Ectodermal cell (in vitro differentiated cells): Measurements from ENCODE around the gene DPEP1.

Experiments used
- H3K27ac ChIP-seq: 2 replicates; pipeline ENCODE4 v1.7.0; 2013; ENCODE audit warnings: mild to moderate bottlenecking, low read depth, low read length; ENCODE audit not compliant: insufficient read depth, poor library complexity, severe bottlenecking
- H3K27me3 ChIP-seq: 2 replicates; pipeline ENCODE4 v1.7.0; 2013; ENCODE audit warnings: mild to moderate bottlenecking, low read length; ENCODE audit not compliant: insufficient read depth, control insufficient read depth, poor library complexity, severe bottlenecking
- H3K36me3 ChIP-seq: one replicate; pipeline ENCODE4 v1.7.0; 2013; ENCODE audit warnings: low read length; ENCODE audit not compliant: control insufficient read depth, insufficient read depth
- H3K4me1 ChIP-seq: one replicate; pipeline ENCODE4 v1.7.0; 2013; ENCODE audit warnings: low read length; ENCODE audit not compliant: control insufficient read depth, insufficient read depth
- H3K4me3 ChIP-seq: 2 replicates; pipeline ENCODE4 v1.7.0; 2013; ENCODE audit warnings: low read depth, low read length, control low read depth; ENCODE audit not compliant: insufficient read depth
- H3K9me3 ChIP-seq: 2 replicates; pipeline ENCODE4 v1.7.0; 2013; ENCODE audit warnings: mild to moderate bottlenecking, low read length, moderate library complexity; ENCODE audit not compliant: control insufficient read depth
- WGBS, 2 experiments: methylation state at CpG; one replicate each; pipeline ENCODE4 v1.1.7; 2013; ENCODE audit warnings: missing lambda C conversion rate in 2 of 2; 5-methylcytosine and 5-hydroxymethylcytosine counted together

The DPEP1 gene

GRCh38 chr16:89619840-89620239 is 6.4 kb downstream of the DPEP1 start:
- 43 to 45% methylated on average over 12 of the region's 12 CpGs for WGBS, 2 experiments
- H3K4me3 ChIP-seq = no peak overlapping the region

GRCh38 chr16:89620406-89620841 is 7.0 kb downstream of the DPEP1 start:
- Histone ChIP-seq H3K27ac (no peak overlapping the region), H3K9me3 (no peaks in the 10 kb centered on the region), H3K27me3 (peaks cover 8% of the 10 kb centered on the region), H3K4me3 (no peak overlapping the region), H3K4me1 (no peaks in the 10 kb centered on the region), H3K36me3 (no peaks in the 10 kb centered on the region)
- WGBS, 2 experiments = 84 to 85% methylated on average over 16 of the region's 16 CpGs

More at GRCh38 chr16:89619840-89620239, 6.4 kb downstream of the DPEP1 start:
- H3K9me3 ChIP-seq = no peaks in the 10 kb centered on the region
- H3K27me3 ChIP-seq = peaks cover 8% of the 10 kb centered on the region
- no peaks in the 10 kb centered on the region for H3K4me1 ChIP-seq
- H3K27ac ChIP-seq = peak overlapping the region; percentile 16
- H3K36me3 ChIP-seq = no peaks in the 10 kb centered on the region

- H3K27me3 ChIP-seq = peaks cover 8% of the 10 kb centered on the region
- 89 to 90% methylated on average over 18 of the region's 18 CpGs for WGBS, 2 experiments
- H3K9me3 ChIP-seq = no peaks in the 10 kb centered on the region
- no peaks in the 10 kb centered on the region for H3K4me1 ChIP-seq
- no peaks in the 10 kb centered on the region for H3K36me3 ChIP-seq
- no peak overlapping the region for H3K27ac ChIP-seq
- no peak overlapping the region for H3K4me3 ChIP-seq
These were observed 7.8 kb downstream of the DPEP1 start for GRCh38 chr16:89621136-89621697.

- H3K9me3 ChIP-seq = no peaks in the 10 kb centered on the region
- no peak overlapping the region for H3K27ac ChIP-seq
- 85 to 88% methylated on average over 32 of the region's 32 CpGs for WGBS, 2 experiments
- no peaks in the 10 kb centered on the region for H3K36me3 ChIP-seq
- H3K27me3 ChIP-seq = peaks cover 8% of the 10 kb centered on the region
- H3K4me1 ChIP-seq = no peaks in the 10 kb centered on the region
- no peak overlapping the region for H3K4me3 ChIP-seq
These were observed 8.4 kb downstream of the DPEP1 start for GRCh38 chr16:89621698-89622409.

- H3K36me3 ChIP-seq = no peaks in the 10 kb centered on the region
- WGBS, 2 experiments = 67 to 71% methylated on average over 28 of the region's 28 CpGs
- H3K4me1 ChIP-seq = no peaks in the 10 kb centered on the region
- no peaks in the 10 kb centered on the region for H3K9me3 ChIP-seq
- no peak overlapping the region for H3K27ac ChIP-seq
- H3K27me3 ChIP-seq = peaks cover 8% of the 10 kb centered on the region
- H3K4me3 ChIP-seq = no peak overlapping the region
These were observed 10.2 kb downstream of the DPEP1 start for GRCh38 chr16:89623511-89624261.

- H3K9me3 ChIP-seq = no peaks in the 10 kb centered on the region
- H3K27ac ChIP-seq = no peak overlapping the region
- no peak overlapping the region for H3K4me3 ChIP-seq
- H3K27me3 ChIP-seq = peaks cover 8% of the 10 kb centered on the region
- no peaks in the 10 kb centered on the region for H3K4me1 ChIP-seq
- 60 to 61% methylated on average over 21 of the region's 21 CpGs for WGBS, 2 experiments
- H3K36me3 ChIP-seq = no peaks in the 10 kb centered on the region
These were observed 11.6 kb downstream of the DPEP1 start for GRCh38 chr16:89624777-89625761.

- WGBS, 2 experiments = 95 to 97% methylated on average over 14 to 15 of the region's 17 CpGs
- Histone ChIP-seq H3K4me1 (no peaks in the 10 kb centered on the region), H3K4me3 (no peak overlapping the region), H3K27me3 (peaks cover 12% of the 10 kb centered on the region), H3K9me3 (no peaks in the 10 kb centered on the region), H3K27ac (no peak overlapping the region), H3K36me3 (no peaks in the 10 kb centered on the region)
These were observed 16.6 kb downstream of the DPEP1 start for GRCh38 chr16:89629827-89630610.

GRCh38 chr16:89633064-89633631 is 19.7 kb downstream of the DPEP1 start:
- Histone ChIP-seq H3K27ac (no peak overlapping the region), H3K27me3 (peaks cover 19% of the 10 kb centered on the region), H3K4me1 (no peaks in the 10 kb centered on the region), H3K9me3 (no peaks in the 10 kb centered on the region), H3K4me3 (no peak overlapping the region), H3K36me3 (no peaks in the 10 kb centered on the region)
- WGBS, 2 experiments = 86% methylated on average over 19 of the region's 19 CpGs
